ENCODE data around the gene ALG12.

DNA sequence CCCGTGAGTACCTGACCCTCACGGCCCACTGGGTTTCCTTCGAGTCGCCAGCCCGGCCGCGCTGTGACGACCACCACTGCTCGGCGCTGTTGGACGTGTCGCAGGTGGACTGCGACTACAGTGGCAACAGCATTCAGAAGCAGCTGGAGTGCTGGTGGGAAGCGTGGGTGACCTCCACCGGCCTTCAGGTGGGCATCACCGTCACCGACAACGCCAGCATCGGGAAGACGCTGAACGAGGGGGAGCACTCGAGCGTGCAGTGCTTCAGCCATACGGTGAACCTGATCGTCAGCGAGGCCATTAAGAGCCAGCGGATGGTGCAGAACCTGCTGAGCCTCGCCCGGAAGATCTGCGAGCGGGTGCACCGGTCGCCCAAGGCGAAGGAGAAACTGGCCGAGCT, 32.4 kb downstream of the ALG12 start:
- no peak for TF ChIP-seq CTCF (conservative IDR thresholded peaks at IDR 0.05; ENCODE audit: low read depth in 2 of 2)
- no peak for TF ChIP-seq POLR2AphosphoS5 (IDR thresholded peaks at IDR 0.05; ENCODE audit: low read depth)

Measured in GM23338 (cell line).